ENCODE results near the gene PTPRD.

GRCh38 chr9:9061627-9062026, 1551.2 kb downstream of the PTPRD start:
- TF ChIP-seq CTCF (IDR thresholded peaks at IDR 0.05; ENCODE audit: insufficient read depth, low read length, poor library complexity, severe bottlenecking) (no peak), EZH2phosphoT487 (conservative IDR thresholded peaks at IDR 0.05; ENCODE audit: low read length) (no peak)
